Stimulated activated CD8-positive, alpha-beta memory T cell treated with anti-CD3 and anti-CD28 coated beads, Interleukin-2, amount 100 ng/mL, for 1 hour (primary cell): ENCODE measurements around the gene SAXO1.
"Not testable (repeated sequence)": the region's sequence is repeated elsewhere in the genome, so short reads cannot be mapped to it uniquely, and the experiment has no call there.

Experiments
- DNase-seq, 2 donors: peaks; one replicate each; pipeline ENCODE4 v3.0.0-alpha.2; 2020; ENCODE audit warnings: low read depth in 2 of 2

Gene SAXO1

GRCh38 chr9:18970393-18970792 lies 62.6 kb downstream of the SAXO1 start:
- DNase-seq = no peak

- DNase-seq = no peak
These were observed 63.9 kb downstream of the SAXO1 start for GRCh38 chr9:18969128-18969527.

- DNase-seq = no peak
These were observed 77.4 kb downstream of the SAXO1 start for GRCh38 chr9:18955626-18956025.

DNA sequence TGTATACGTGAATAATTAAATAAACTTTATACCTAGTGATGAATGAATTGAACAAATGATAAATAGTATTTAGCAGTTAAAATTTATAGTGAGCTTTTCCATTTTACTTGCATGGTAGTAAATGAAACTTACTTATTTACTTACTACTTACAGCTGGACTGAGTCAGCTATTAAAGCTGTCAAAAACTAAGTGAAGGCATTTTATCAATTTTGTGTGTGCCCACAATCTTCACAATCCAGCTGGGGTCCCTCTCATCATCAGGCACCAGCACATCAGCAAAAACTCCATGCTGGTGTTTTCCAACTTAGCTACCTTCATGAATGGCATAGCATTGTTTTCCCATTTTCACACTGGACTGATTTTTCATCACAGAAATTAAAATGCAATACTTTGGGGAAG lies 81.1 kb downstream of the SAXO1 start:
- DNase-seq = no peak

DNA sequence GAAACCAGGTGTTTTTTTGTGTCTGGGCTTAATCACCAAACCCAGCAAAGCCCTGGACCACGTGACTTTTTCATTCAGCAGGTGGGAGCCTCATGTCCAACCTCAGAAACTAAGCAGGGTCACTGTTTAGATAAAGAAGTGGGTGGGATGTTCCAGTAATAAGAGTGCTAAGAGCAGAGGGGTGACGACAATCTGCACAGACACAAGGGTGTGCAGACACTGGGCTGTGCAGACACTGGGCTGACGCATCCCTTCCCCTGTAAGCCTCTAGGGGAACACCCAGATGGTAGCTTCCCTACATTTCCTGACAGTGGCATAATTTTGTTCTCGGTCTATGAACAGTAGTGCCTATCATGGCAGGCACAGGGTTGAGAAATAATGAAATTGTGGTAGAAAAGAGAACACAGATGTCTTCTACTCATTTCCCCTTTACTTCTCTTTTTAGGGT lies 85.1 kb downstream of the SAXO1 start:
- DNase-seq = no peak

- no peak for DNase-seq
These were observed 90.2 kb downstream of the SAXO1 start for GRCh38 chr9:18942801-18943200.

DNA sequence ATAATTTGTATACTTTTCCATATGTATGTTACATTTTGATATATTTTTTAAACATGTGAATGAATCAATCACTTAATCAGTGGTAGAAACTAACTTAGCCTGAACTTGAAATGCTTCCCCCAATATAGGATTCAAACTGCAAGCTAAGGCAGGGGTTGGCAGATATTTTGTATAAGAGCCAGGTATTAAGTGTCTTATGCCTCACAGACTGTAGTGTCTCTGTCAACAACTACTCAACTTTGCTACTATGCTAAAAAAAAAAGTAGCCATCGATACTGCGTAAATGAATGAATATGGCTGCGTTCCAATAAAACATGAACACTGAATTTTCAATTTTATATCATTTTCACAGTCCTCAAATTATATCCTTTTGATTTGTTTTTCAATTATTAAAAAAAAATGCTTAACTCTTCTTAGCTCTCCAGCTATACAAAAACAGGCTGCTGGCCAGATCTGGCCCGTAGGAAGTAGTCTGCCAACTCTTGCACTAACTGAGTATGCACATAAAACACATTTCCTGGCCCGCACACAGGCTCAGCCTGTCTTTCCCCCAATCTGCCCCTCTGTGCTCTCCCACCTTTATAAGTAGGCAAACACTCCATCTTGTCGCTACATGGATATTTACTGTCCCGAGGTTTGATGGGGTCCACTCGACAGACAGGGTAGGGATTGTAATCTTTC lies 91.8 kb downstream of the SAXO1 start:
- no peak for DNase-seq

GRCh38 chr9:18939943-18940342 lies 93.1 kb downstream of the SAXO1 start:
- DNase-seq = no peak

DNA sequence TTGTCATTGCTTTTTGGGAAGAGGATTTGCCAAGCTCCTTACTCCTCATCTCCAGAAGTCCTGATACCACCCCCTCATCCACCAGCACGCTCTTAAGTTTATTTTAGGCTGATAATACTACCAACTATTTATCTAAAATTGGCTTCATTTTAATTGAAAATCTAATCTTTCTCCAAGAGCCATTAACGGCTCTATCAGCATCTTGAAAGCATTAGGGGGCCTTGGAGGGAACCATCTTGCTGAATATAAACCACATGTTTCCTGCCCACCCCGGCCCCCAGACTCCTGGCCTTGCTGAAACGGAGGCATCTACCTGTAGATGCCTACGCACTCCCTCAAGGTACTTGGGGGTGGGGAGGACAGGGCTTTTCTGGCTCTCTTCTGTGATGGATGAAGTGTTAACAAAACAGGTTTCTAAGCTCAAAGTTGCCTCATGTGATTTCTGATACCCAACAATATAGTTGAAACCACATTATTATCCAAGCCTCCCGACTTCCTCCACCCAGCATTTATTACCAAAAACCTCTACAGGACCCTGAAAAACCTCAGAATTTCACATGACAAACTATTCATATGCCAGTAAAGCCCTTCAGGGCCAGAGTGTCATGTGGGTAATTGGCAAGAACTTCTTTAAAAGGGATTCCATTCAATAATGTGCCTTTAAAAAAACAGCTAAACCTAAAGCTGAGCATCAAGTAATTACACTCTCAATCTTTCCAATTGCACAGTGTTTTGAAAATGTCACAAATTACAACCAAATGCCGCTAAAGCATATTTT lies 96.7 kb downstream of the SAXO1 start:
- DNase-seq = no peak

DNA sequence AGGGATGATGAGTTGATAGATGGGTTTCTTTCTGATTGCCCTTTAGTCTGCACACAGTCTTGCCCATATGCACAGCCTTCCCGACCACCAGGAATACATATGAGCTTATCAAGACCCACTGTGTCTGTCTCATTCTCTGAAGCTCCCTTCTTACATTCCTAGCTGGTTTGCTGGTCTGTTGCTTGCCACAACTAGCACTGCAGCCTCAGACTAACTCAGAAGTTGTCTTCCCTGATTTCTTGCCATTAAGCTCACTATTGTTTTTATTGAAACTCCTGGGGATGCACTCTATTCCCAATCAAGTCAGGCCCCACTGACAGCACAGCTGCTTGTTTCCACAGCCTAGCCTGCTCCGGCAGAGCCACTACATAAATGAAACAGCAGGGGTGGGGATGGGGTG lies 97.5 kb downstream of the SAXO1 start:
- DNase-seq = no peak

DNA sequence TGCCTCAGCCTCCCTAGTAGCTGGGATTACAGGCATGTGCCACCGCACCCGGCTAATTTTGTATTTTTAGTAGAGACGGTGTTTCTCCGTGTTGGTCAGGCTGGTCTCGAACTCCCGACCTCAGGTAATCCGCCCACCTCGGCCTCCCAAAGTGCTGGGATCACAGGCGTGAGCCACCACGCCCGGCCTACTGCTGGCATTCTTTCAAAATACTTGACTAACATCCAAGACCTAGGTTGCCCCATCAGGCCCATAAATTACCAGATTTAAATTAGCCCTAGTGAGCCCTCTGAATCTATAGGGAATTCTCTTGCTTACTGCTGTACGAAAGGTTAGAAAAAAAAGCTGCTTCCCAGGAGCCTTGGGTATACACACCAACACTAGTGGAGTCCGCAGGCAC lies 102.4 kb downstream of the SAXO1 start:
- DNase-seq = not testable (repeated sequence)

GRCh38 chr9:18928711-18929110 lies 104.3 kb downstream of the SAXO1 start:
- no peak for DNase-seq

- DNase-seq = no peak
These were observed 106.5 kb downstream of the SAXO1 start for GRCh38 chr9:18926513-18926912.

- no peak for DNase-seq
These were observed 107.1 kb downstream of the SAXO1 start for GRCh38 chr9:18925880-18926279.

DNA sequence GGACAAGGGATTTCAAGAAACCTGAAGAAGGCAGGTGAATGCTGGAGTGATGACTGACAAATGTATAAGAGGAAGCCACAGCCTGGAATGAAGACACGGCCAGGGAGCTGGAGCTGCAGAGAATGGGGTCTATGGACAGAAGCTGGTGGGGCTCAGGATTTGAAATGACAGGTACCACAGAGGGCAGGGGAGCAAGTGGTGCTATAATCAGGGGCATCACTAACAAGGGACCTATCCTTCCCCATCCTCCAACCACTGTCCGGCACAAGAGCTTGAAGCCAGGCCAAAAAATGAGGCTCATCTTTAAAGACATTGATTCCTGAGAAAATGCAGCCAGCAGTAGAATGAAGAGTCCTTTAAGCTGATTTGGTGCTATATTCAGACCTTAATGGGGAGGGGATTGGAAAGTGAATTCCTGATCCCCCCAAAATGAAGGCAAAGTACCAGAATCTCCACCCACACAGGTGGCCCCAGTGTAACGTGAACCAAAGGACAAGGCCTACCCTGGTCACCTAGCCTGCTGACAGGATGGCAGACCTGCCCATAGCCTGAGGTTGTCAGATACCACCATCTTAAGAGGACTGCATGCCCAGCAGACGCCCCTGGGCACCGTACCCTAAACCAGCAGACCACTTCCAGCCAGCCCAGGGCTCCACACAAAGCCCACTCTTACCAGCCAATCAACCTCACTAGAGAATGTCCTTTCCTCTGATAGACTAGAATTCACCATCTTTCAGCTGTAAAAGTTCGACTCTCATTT lies 109.2 kb downstream of the SAXO1 start:
- DNase-seq = no peak

- no peak for DNase-seq
These were observed 109.8 kb downstream of the SAXO1 start for GRCh38 chr9:18923167-18923566.

- no peak for DNase-seq
These were observed 110.7 kb downstream of the SAXO1 start for GRCh38 chr9:18922161-18922885.

- DNase-seq = no peak
These were observed 111.5 kb downstream of the SAXO1 start for GRCh38 chr9:18921366-18922075.

DNA sequence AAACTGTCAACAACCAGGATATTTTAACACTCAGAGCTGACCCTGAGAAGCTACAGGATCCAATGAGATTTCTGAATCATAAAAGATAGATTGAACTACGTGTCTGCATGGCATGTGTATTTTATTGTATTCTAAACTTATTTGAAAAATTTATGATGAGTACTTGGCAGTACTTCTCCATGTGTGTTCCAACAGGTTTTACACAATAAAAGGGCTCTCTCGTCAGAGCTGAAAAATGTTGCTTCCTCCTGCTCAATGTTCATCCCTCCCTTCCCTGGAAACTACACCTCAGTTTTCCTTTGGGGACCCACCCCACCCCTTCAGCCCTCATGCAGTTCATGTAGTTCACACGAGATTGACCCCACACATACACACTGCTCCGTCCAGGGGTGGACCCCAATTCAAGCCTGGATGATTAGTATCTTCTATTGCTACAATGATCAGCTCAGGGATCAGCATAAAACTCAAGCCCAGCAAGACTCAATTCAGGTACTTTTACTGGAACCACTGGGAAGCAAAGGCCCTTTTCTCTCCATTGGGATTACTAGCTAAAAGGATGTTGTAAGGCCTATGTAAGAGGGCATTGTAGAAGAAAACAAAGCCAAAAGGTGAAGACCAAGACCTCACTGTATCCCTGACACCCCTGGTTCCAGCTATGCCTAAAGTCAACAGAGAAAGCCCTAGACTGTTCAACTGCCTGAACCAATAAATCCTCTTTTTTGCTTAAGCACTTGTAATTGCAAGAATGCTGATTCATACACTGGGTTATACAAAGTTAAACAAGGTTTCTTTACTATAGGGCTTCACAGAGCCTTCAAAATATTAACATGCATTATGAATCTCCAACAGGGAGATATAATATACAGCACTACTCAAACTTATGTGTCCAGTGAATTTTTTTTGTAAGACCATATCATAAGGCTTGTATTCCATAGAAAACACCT lies 112.6 kb downstream of the SAXO1 start:
- no peak for DNase-seq

- no peak for DNase-seq
These were observed 121.2 kb downstream of the SAXO1 start for GRCh38 chr9:18911714-18912342.
